ENCODE data around the gene ASPG.

ASPG gene

GRCh38 chr14:104116288-104116755, 30.8 kb downstream of the ASPG start:
- Histone ChIP-seq H3K36me3 (ENCODE audit: control insufficient read depth, insufficient read depth, low read length, severe bottlenecking) (no peaks in the 10 kb centered on the region), H3K9me3 (ENCODE audit: control insufficient read depth, low read length) (peaks cover 7% of the 10 kb centered on the region), H3K9ac (ENCODE audit: low read length) (no peak overlapping the region), H3K27me3 (replicated peaks; ENCODE audit: control insufficient read depth, insufficient read depth, low read length) (peaks cover 44% of the 10 kb centered on the region), H3K4me1 (ENCODE audit: control insufficient read depth, insufficient read depth, low read length) (no peaks in the 10 kb centered on the region), H3K4me3 (ENCODE audit: low read length) (no peak overlapping the region)
- DNase-seq (ENCODE audit: low read depth) = no peak

DNA sequence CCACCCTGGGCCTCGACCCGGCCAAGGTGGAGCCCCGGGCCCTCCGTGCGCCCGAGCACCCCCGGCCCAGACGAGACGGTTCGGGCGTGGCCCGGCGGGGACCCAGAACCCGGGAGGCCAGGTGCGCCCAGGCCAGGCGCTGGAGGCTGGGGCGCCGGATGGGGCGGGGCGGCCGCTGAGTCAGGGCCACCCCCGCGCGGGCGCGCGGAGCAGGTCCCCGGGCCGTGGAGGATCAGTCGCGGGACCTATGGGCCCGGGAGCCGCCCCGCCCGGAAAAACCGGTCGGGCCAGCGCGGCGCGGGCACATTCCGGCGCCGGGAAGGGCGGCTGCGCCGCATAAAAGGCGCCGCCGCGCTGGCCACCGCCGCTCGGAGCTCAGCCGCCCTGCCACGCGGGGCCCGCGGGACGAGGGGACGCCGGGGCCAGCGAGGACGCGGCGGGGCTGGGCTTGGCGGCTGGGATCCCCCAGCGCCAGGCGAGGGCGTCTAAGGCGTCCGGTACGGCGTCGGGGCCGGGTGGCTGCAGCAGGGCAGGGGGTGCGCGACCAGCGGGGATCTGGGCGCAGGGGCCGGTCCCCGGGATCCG, 31.3 kb downstream of the ASPG start:
- no peak overlapping the region for H3K4me3 ChIP-seq (ENCODE audit: low read length)
- peaks cover 12% of the 10 kb centered on the region for H3K9me3 ChIP-seq (ENCODE audit: control insufficient read depth, low read length)
- no peaks in the 10 kb centered on the region for H3K4me1 ChIP-seq (ENCODE audit: control insufficient read depth, insufficient read depth, low read length)
- peaks cover 45% of the 10 kb centered on the region for H3K27me3 ChIP-seq (replicated peaks; ENCODE audit: control insufficient read depth, insufficient read depth, low read length)
- H3K36me3 ChIP-seq (ENCODE audit: control insufficient read depth, insufficient read depth, low read length, severe bottlenecking) = no peaks in the 10 kb centered on the region
- H3K9ac ChIP-seq (ENCODE audit: low read length) = no peak overlapping the region
- DNase-seq (ENCODE audit: low read depth) = peak; percentile 17

DNA sequence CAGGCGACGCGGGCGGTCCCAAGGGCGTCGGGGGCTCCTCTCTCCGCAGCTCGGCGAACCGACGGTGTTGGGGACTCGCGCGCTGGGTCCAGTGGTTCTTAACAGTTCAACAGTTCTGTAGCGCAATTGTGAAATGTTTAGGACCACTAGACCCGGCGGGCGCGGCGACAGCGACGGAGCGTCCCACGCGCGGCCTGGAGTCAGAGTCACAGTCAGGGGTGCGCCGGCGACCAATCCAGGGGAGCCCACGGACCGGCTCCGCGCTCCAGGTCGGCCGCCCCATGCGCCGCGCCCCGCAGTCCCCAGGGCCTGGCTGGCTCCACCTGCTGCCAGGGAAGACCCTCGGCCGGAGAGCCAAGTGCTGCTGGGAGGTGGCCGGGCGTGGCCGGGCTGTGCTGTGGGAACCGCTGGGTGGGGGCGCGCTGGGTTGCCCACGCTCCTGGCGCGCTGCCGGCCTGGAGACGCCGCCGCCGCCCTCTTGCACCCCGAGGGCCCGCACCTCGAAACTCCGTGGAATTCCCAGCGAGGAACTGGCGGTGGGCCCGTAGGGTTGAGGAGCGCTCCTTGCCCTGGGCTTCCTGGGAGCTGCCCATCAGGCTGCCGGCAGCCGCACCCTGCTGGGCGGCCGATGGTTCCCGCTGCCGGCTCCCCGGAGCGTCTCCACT, 32.0 kb downstream of the ASPG start:
- DNase-seq (ENCODE audit: low read depth) = no peak
- peaks cover 16% of the 10 kb centered on the region for H3K9me3 ChIP-seq (ENCODE audit: control insufficient read depth, low read length)
- no peak overlapping the region for H3K9ac ChIP-seq (ENCODE audit: low read length)
- peaks cover 45% of the 10 kb centered on the region for H3K27me3 ChIP-seq (replicated peaks; ENCODE audit: control insufficient read depth, insufficient read depth, low read length)
- no peaks in the 10 kb centered on the region for H3K4me1 ChIP-seq (ENCODE audit: control insufficient read depth, insufficient read depth, low read length)
- no peaks in the 10 kb centered on the region for H3K36me3 ChIP-seq (ENCODE audit: control insufficient read depth, insufficient read depth, low read length, severe bottlenecking)
- no peak overlapping the region for H3K4me3 ChIP-seq (ENCODE audit: low read length)

DNA sequence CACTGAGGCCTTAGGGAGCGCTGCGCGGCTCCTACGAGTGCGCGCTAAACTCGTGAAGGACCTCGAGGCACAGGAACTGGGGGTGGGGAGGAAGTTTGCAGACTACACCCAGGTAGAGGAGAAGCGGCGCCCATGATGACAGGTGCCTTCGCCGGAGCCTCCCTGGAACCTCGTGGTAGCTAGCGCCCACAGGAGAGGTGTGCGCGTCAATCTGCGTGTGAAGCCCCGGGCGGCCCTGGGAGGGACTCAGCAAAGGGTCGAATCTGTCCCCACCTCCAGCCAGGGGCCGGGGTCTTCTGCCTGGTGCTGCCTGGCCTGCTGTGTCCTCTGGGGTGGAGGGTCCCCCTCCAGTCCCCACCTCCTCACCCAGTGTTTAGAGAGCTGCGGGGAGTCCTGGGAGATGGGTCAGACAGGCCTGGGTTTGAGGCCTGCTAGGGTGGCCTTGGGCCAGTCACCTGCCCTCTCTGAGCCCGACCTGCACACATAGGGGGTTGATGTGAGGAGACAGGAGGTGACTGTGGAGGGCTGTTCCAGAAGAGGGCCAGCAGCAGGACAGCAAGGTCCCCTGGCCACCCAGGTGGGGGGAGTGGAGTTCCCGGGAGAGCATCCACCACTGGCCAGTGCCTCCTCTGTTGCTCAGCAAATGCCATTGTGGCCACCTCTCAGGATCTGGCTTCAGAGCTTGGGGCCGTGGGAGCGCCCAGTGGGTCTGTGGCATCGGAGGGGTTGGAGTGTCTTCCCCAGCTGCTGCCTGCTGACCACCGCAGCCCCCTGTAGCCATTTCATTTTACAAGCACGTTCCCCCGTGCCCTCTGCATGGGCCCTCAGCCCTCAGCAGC, 32.7 kb downstream of the ASPG start:
- Histone ChIP-seq H3K9ac (ENCODE audit: low read length) (no peak overlapping the region), H3K4me3 (ENCODE audit: low read length) (no peak overlapping the region), H3K36me3 (ENCODE audit: control insufficient read depth, insufficient read depth, low read length, severe bottlenecking) (no peaks in the 10 kb centered on the region), H3K9me3 (ENCODE audit: control insufficient read depth, low read length) (peaks cover 22% of the 10 kb centered on the region), H3K4me1 (ENCODE audit: control insufficient read depth, insufficient read depth, low read length) (no peaks in the 10 kb centered on the region), H3K27me3 (replicated peaks; ENCODE audit: control insufficient read depth, insufficient read depth, low read length) (peaks cover 42% of the 10 kb centered on the region)
- DNase-seq (ENCODE audit: low read depth) = no peak

DNA sequence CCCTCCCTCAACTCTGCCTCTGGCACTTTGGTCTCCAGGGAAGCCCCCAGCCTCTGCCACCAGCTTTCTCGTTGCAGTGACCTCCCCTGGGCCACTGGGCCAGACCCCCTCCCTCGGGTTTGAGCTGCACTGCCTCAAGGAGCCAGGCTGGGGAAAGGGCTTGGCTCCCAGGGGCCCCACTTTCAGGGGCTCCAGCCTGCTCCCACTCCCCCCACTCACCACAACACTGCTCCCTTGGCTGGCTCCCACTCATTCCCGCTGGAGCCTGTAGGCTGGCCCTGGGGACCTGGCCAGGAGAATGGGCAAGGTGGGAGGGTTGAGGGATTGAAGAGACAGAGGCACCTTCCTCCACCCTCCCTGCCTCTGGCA, 33.6 kb downstream of the ASPG start:
- Histone ChIP-seq H3K36me3 (ENCODE audit: control insufficient read depth, insufficient read depth, low read length, severe bottlenecking) (no peaks in the 10 kb centered on the region), H3K4me3 (ENCODE audit: low read length) (no peak overlapping the region), H3K9me3 (ENCODE audit: control insufficient read depth, low read length) (peaks cover 29% of the 10 kb centered on the region), H3K9ac (ENCODE audit: low read length) (no peak overlapping the region), H3K4me1 (ENCODE audit: control insufficient read depth, insufficient read depth, low read length) (no peaks in the 10 kb centered on the region), H3K27me3 (replicated peaks; ENCODE audit: control insufficient read depth, insufficient read depth, low read length) (peaks cover 42% of the 10 kb centered on the region)
- DNase-seq (ENCODE audit: low read depth) = no peak

DNA sequence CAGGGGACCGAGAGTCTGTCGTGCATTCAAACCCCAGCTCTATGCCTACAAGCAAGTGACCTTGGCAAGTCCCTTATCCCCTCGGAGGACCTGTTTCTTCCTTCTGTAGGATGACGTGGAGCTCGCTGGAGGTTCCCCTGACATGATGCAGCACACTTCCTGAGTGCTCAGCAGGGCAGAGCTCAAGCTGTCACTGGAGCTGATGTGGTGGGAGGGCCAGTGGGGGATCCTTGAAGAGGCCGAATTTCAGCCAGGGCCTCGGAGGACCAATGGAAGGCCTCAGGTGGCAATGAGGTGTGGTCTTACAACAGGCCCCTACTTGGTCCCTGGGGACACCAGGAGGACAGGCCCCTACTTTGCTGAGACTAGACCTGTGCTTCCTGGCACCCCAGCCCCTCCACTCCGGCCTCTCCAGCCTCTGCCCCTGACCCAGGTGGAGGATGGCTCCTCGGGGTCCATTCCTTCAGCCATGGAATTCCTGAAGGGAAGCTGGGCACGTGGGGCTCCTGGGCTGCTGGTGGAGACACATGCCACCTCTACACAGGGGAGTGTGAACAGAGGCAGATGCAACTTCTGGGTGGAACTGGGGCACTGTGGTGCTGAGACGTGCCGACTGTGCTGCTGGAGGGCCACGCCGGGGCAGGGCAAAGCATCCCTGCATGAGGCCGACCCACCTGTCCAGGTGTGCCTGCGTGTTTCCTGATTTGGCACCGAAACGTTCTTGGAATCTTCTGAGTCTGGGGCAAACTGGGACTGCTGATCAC, 34.2 kb downstream of the ASPG start:
- Histone ChIP-seq H3K4me1 (ENCODE audit: control insufficient read depth, insufficient read depth, low read length) (no peaks in the 10 kb centered on the region), H3K9ac (ENCODE audit: low read length) (no peak overlapping the region), H3K4me3 (ENCODE audit: low read length) (no peak overlapping the region), H3K36me3 (ENCODE audit: control insufficient read depth, insufficient read depth, low read length, severe bottlenecking) (no peaks in the 10 kb centered on the region), H3K27me3 (replicated peaks; ENCODE audit: control insufficient read depth, insufficient read depth, low read length) (peaks cover 42% of the 10 kb centered on the region), H3K9me3 (ENCODE audit: control insufficient read depth, low read length) (peaks cover 34% of the 10 kb centered on the region)
- no peak for DNase-seq (ENCODE audit: low read depth)

GRCh38 chr14:104120281-104120741, 34.8 kb downstream of the ASPG start:
- Histone ChIP-seq H3K4me3 (ENCODE audit: low read length) (no peak overlapping the region), H3K4me1 (ENCODE audit: control insufficient read depth, insufficient read depth, low read length) (no peaks in the 10 kb centered on the region), H3K9ac (ENCODE audit: low read length) (no peak overlapping the region), H3K9me3 (ENCODE audit: control insufficient read depth, low read length) (peaks cover 40% of the 10 kb centered on the region), H3K27me3 (replicated peaks; ENCODE audit: control insufficient read depth, insufficient read depth, low read length) (peaks cover 38% of the 10 kb centered on the region), H3K36me3 (ENCODE audit: control insufficient read depth, insufficient read depth, low read length, severe bottlenecking) (no peaks in the 10 kb centered on the region)
- DNase-seq (ENCODE audit: low read depth) = no peak

DNA sequence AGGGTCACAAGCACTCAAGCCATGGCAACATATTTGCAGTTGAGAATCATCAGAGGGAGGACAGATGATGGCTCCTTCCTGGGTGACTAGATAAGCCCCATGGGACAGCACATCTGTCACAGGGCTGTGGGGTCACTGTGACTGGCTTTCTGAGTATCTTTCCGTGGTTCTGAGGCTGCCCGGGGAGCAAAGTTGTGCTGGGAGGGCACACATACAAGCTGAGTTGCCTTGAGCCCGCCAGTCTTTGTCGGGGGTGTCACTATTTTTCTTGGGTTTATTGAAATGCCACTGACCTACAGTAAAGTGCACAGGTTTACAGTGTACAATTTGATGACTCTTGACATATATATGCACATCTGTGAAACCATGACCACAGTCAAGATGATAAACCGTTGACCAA, 35.6 kb downstream of the ASPG start:
- no peaks in the 10 kb centered on the region for H3K4me1 ChIP-seq (ENCODE audit: control insufficient read depth, insufficient read depth, low read length)
- no peak for DNase-seq (ENCODE audit: low read depth)
- H3K9me3 ChIP-seq (ENCODE audit: control insufficient read depth, low read length) = peaks cover 49% of the 10 kb centered on the region
- H3K36me3 ChIP-seq (ENCODE audit: control insufficient read depth, insufficient read depth, low read length, severe bottlenecking) = no peaks in the 10 kb centered on the region
- peaks cover 33% of the 10 kb centered on the region for H3K27me3 ChIP-seq (replicated peaks; ENCODE audit: control insufficient read depth, insufficient read depth, low read length)
- no peak overlapping the region for H3K9ac ChIP-seq (ENCODE audit: low read length)
- H3K4me3 ChIP-seq (ENCODE audit: low read length) = no peak overlapping the region

- Histone ChIP-seq H3K9ac (ENCODE audit: low read length) (no peak overlapping the region), H3K27me3 (replicated peaks; ENCODE audit: control insufficient read depth, insufficient read depth, low read length) (peaks cover 24% of the 10 kb centered on the region), H3K4me1 (ENCODE audit: control insufficient read depth, insufficient read depth, low read length) (no peaks in the 10 kb centered on the region), H3K9me3 (ENCODE audit: control insufficient read depth, low read length) (peaks cover 52% of the 10 kb centered on the region), H3K36me3 (ENCODE audit: control insufficient read depth, insufficient read depth, low read length, severe bottlenecking) (no peaks in the 10 kb centered on the region), H3K4me3 (ENCODE audit: low read length) (no peak overlapping the region)
- DNase-seq (ENCODE audit: low read depth) = no peak
Measured at GRCh38 chr14:104123879-104124278, 38.4 kb downstream of the ASPG start.

DNA sequence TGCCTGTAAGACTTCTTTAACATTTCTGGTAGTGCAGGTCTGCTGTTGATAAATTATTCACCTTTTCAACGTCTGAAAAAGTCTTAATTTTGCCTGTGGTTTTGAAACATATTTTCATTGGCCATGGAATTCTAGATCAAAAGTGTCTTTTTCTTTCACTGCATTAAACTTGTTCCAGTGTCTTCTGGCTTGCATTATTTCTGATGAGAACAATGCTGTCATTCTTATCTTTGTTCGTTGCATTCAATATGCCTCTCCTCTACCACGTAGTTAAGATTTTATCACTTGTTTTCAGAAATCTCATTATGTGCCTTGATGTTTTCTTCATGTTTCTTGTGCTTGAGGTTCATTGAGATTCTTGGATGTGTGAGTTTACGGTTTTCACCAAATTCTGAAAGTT, 39.5 kb downstream of the ASPG start:
- H3K9me3 ChIP-seq (ENCODE audit: control insufficient read depth, low read length) = peaks cover 62% of the 10 kb centered on the region
- DNase-seq (ENCODE audit: low read depth) = no peak
- peaks cover 13% of the 10 kb centered on the region for H3K27me3 ChIP-seq (replicated peaks; ENCODE audit: control insufficient read depth, insufficient read depth, low read length)
- no peak overlapping the region for H3K9ac ChIP-seq (ENCODE audit: low read length)
- H3K4me3 ChIP-seq (ENCODE audit: low read length) = no peak overlapping the region
- no peaks in the 10 kb centered on the region for H3K4me1 ChIP-seq (ENCODE audit: control insufficient read depth, insufficient read depth, low read length)
- H3K36me3 ChIP-seq (ENCODE audit: control insufficient read depth, insufficient read depth, low read length, severe bottlenecking) = no peaks in the 10 kb centered on the region

GRCh38 chr14:104126753-104127152, 41.3 kb downstream of the ASPG start:
- Histone ChIP-seq H3K4me1 (ENCODE audit: control insufficient read depth, insufficient read depth, low read length) (no peaks in the 10 kb centered on the region), H3K4me3 (ENCODE audit: low read length) (no peak overlapping the region), H3K9me3 (ENCODE audit: control insufficient read depth, low read length) (peaks cover 53% of the 10 kb centered on the region), H3K36me3 (ENCODE audit: control insufficient read depth, insufficient read depth, low read length, severe bottlenecking) (no peaks in the 10 kb centered on the region), H3K27me3 (replicated peaks; ENCODE audit: control insufficient read depth, insufficient read depth, low read length) (no peaks in the 10 kb centered on the region), H3K9ac (ENCODE audit: low read length) (no peak overlapping the region)
- no peak for DNase-seq (ENCODE audit: low read depth)

Measured in adipocyte (in vitro differentiated cells).